SU-DHL-6 (cell line): ENCODE measurements around the gene WDPCP.

Source experiments
- EZH2phosphoT487 ChIP-seq: fragments of 200-600 bp; sonication (generic), shearing (Covaris generic); conservative IDR thresholded peaks from 2 replicates; pipeline ENCODE4 v1.6.1; 2018; ENCODE audit warnings: mild to moderate bottlenecking, antibody characterized with exemption, low read length, moderate library complexity, mixed read lengths
- TF ChIP-seq, protein P1 (sequence below): fragments of 200-600 bp; sonication (generic); IDR thresholded peaks from one replicate; pipeline ENCODE4 v1.5.1; 2017; ENCODE audit warnings: antibody characterized with exemption, mild to moderate bottlenecking, low read length, moderate library complexity; ENCODE audit not compliant: insufficient read depth, poor library complexity, severe bottlenecking

DNA sequence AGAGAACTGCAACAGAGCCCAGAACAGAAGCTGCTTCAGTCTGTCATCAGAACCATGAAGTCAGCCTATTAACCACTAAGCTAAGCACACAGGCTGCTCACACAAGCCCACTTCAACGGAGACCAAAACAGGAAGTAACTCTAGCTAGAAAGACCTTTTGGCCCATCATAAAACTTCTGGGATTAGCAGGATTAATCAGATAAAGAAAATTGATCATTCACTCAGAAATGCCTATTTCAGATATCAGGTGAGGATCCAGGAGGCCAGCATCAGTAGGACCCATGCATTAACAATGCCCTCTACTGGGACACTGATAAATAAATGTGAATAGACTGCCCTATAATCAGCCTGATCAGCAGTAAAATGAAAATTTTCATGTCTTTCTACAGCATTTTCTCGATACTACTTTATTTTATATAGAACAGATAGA lies 101.4 kb downstream of the WDPCP start:
- TF ChIP-seq, protein P1, sequence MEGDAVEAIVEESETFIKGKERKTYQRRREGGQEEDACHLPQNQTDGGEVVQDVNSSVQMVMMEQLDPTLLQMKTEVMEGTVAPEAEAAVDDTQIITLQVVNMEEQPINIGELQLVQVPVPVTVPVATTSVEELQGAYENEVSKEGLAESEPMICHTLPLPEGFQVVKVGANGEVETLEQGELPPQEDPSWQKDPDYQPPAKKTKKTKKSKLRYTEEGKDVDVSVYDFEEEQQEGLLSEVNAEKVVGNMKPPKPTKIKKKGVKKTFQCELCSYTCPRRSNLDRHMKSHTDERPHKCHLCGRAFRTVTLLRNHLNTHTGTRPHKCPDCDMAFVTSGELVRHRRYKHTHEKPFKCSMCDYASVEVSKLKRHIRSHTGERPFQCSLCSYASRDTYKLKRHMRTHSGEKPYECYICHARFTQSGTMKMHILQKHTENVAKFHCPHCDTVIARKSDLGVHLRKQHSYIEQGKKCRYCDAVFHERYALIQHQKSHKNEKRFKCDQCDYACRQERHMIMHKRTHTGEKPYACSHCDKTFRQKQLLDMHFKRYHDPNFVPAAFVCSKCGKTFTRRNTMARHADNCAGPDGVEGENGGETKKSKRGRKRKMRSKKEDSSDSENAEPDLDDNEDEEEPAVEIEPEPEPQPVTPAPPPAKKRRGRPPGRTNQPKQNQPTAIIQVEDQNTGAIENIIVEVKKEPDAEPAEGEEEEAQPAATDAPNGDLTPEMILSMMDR: no peak
- no peak for TF ChIP-seq EZH2phosphoT487
